H1 (cell line): ENCODE data around the gene AIF1. TPM values are rescaled to one million over a fixed set of nuclear protein-coding genes. Genes with fewer than 3 reads are reported as not detected.

Experiments used
- BCL11A ChIP-seq, 2 experiments: IDR thresholded peaks; one replicate each; pipeline ENCODE4 v1.6.1; 2011; ENCODE audit warnings: low read depth in 2 of 2, low read length in 2 of 2, mild to moderate bottlenecking in 2 of 2
- CREB1 ChIP-seq: IDR thresholded peaks from 2 replicates; pipeline ENCODE4 v1.6.1; 2012; ENCODE audit warnings: inconsistent platforms
- EP300 ChIP-seq, 2 experiments: IDR thresholded peaks; 1 replicate in 1 of 2; 2 replicates in 1 of 2; pipeline ENCODE4 v1.6.1; 2011 to 2012; ENCODE audit warnings: low read depth in 2 of 2, low read length in 2 of 2, mild to moderate bottlenecking in 2 of 2, borderline replicate concordance in 1 of 2, inconsistent platforms in 1 of 2, moderate library complexity in 1 of 2
- HDAC2 ChIP-seq, 2 experiments: fragments of 300-600 bp in 1 of 2; sonication (generic) in 1 of 2; IDR thresholded peaks; 2 replicates each; pipeline ENCODE4 v1.6.1; 2011 to 2012; ENCODE audit warnings: low read depth in 2 of 2, low read length in 2 of 2, mild to moderate bottlenecking in 2 of 2, moderate library complexity in 2 of 2, borderline replicate concordance in 1 of 2, inconsistent platforms in 1 of 2
- HDAC6 ChIP-seq: IDR thresholded peaks from one replicate; pipeline ENCODE4 v1.7.1; 2012; ENCODE audit warnings: low read depth, mild to moderate bottlenecking, inconsistent platforms, low read length, moderate library complexity
- JUN ChIP-seq: IDR thresholded peaks from 2 replicates; pipeline ENCODE4 v1.6.1; 2011; ENCODE audit warnings: low read depth, mild to moderate bottlenecking, improper control_type of control experiment, low read length
- MAFK ChIP-seq: IDR thresholded peaks from 2 replicates; pipeline ENCODE4 v1.6.1; 2012; ENCODE audit warnings: low read depth, mild to moderate bottlenecking, improper control_type of control experiment, low read length
- POLR2A ChIP-seq, 2 experiments: IDR thresholded peaks; 1 replicate in 1 of 2; 2 replicates in 1 of 2; pipeline ENCODE4 v1.6.1; 2011; ENCODE audit warnings: low read depth in 2 of 2, low read length in 2 of 2, mild to moderate bottlenecking in 2 of 2; ENCODE audit errors: control extremely low read depth in 1 of 2
- RAD21 ChIP-seq, 2 experiments: IDR thresholded peaks in 1 of 2; conservative IDR thresholded peaks in 1 of 2; 2 replicates each; pipeline ENCODE4 v1.6.1; 2011; ENCODE audit warnings: low read depth in 2 of 2, low read length in 2 of 2, improper control_type of control experiment in 1 of 2, inconsistent platforms in 1 of 2, mild to moderate bottlenecking in 1 of 2, moderate library complexity in 1 of 2
- RFX5 ChIP-seq: IDR thresholded peaks from 2 replicates; pipeline ENCODE4 v1.6.1; 2011; ENCODE audit warnings: low read depth, low read length, improper control_type of control experiment, borderline replicate concordance
- RNF2 ChIP-seq: fragments of 200-900, 300-1000 bp; sonication (generic); IDR thresholded peaks from 2 replicates; pipeline ENCODE4 v1.7.1; 2016; ENCODE audit warnings: borderline replicate concordance, low read depth, mild to moderate bottlenecking, antibody characterized with exemption, low read length; ENCODE audit not compliant: poor library complexity, severe bottlenecking; ENCODE audit errors: missing control alignments
- TAF1 ChIP-seq: IDR thresholded peaks from 2 replicates; pipeline ENCODE4 v1.6.1; 2011; ENCODE audit warnings: mild to moderate bottlenecking, low read depth, low read length
- TAF7 ChIP-seq: optimal IDR thresholded peaks from 2 replicates; pipeline ENCODE3; 2011; ENCODE audit warnings: low read depth, mild to moderate bottlenecking, inconsistent platforms, low read length, moderate library complexity, borderline replicate concordance
- TBP ChIP-seq: IDR thresholded peaks from 2 replicates; pipeline ENCODE4 v1.6.1; 2011; ENCODE audit warnings: low read depth, low read length, improper control_type of control experiment
- TCF12 ChIP-seq: IDR thresholded peaks from 2 replicates; pipeline ENCODE4 v1.6.1; 2011; ENCODE audit warnings: low read depth, mild to moderate bottlenecking, low read length
- polyA plus RNA-seq, 7 experiments: library from polyadenylated mRNA; depleted of rRNA in 3 of 7; stranded (reverse) in 5 of 7; unstranded in 2 of 7; fragments of >200 nt in 5 of 7; fragments of 200-250 nt in 2 of 7; gene quantifications; 1 replicate in 5 of 7; 2 replicates in 1 of 7; 4 replicates in 1 of 7; pipeline versions ENCODE4 v1.2.1 to v1.2.3, GENCODE V29; 2011 to 2013; ENCODE audit warnings: missing spikeins in 2 of 7, mixed read lengths in 2 of 7
- total RNA-seq: library from RNA; stranded (reverse); fragmentation: NEBNext Ultra II Directional; extraction: Animal tissue kit (Norgen Biotek cat#: 25700); gene quantifications from 2 replicates; pipeline ENCODE4 v1.2.1, GENCODE V29; 2021
- TF ChIP-seq, protein P1 (sequence below), 3 experiments: IDR thresholded peaks; 1 replicate in 2 of 3; 2 replicates in 1 of 3; pipeline versions ENCODE4 v1.5.1 to v1.6.1; 2011; ENCODE audit warnings: low read length in 3 of 3, mild to moderate bottlenecking in 3 of 3, inconsistent platforms in 2 of 3, low read depth in 1 of 3, moderate library complexity in 1 of 3; ENCODE audit not compliant: insufficient read depth in 1 of 3; ENCODE audit errors: control extremely low read depth in 1 of 3
- TF ChIP-seq, protein P2 (sequence below): IDR thresholded peaks from 2 replicates; pipeline ENCODE4 v1.6.1; 2012; ENCODE audit warnings: inconsistent platforms
- TF ChIP-seq, protein P3 (sequence below): IDR thresholded peaks from 2 replicates; pipeline ENCODE4 v1.6.1; 2011; ENCODE audit warnings: low read length, improper control_type of control experiment

AIF1 gene
- total and polyA plus RNA-seq, 2 of the 8 experiments (the other 6 are each of a cell fraction or from before 2014, with no cell fraction given), result 6.3 to 9.8 TPM

DNA sequence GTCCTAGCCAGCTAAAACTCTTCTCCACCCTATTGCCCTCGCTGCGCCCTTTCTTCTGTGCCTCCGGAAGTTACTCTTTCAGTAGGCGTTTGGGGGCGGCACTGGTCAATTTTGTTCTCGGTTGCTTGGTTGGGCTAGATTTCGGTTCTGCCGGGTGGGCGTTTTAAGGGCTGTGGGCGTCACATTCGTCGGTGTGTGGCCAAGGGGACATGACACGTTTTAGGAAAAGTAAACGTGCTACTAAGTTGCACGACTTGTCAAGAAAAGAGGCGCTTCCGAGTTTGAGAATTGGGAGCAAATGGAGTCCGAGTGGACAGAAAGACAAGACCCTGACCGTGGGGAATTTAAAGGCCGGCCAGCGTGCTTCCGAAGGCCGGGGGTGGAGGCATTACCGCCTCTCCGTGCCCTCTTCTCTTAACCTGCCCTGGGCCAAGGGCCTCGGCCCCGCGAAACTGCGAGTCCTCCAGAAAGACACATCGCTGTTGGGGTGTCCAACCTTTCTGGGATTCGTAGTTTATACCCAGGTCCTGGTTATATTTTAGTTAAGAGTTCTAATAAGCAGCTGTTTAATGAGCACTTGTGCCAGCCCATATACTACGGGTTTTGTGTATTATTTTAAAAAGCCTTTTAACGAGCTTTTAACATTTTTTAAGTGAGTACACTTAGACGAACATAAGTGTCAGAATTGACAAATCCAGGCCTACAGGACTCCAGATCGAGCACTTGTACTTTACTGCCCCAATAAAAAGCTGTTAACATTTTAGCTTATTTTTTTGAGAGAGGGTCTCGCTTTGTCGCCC, 38.1 kb downstream of the AIF1 start (continued):
- TF ChIP-seq, protein P1, sequence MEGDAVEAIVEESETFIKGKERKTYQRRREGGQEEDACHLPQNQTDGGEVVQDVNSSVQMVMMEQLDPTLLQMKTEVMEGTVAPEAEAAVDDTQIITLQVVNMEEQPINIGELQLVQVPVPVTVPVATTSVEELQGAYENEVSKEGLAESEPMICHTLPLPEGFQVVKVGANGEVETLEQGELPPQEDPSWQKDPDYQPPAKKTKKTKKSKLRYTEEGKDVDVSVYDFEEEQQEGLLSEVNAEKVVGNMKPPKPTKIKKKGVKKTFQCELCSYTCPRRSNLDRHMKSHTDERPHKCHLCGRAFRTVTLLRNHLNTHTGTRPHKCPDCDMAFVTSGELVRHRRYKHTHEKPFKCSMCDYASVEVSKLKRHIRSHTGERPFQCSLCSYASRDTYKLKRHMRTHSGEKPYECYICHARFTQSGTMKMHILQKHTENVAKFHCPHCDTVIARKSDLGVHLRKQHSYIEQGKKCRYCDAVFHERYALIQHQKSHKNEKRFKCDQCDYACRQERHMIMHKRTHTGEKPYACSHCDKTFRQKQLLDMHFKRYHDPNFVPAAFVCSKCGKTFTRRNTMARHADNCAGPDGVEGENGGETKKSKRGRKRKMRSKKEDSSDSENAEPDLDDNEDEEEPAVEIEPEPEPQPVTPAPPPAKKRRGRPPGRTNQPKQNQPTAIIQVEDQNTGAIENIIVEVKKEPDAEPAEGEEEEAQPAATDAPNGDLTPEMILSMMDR (IDR thresholded peaks at IDR 0.05; ENCODE audit: control extremely low read depth in 1 of 3, insufficient read depth in 1 of 3, low read depth in 1 of 3, low read length in 3 of 3), result peak in 1 of 3 experiments; percentile 18; a peak in 1 of 4 replicates
- TF ChIP-seq JUN, result no peak
- no peak for TF ChIP-seq TCF12
- no peak for TF ChIP-seq HDAC6
- TF ChIP-seq, protein P2, sequence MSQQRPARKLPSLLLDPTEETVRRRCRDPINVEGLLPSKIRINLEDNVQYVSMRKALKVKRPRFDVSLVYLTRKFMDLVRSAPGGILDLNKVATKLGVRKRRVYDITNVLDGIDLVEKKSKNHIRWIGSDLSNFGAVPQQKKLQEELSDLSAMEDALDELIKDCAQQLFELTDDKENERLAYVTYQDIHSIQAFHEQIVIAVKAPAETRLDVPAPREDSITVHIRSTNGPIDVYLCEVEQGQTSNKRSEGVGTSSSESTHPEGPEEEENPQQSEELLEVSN, result no peak
- TF ChIP-seq CREB1, result no peak
- 0 out of 4 replicates have a peak, but pooled peaks of 1 of the 2 experiments have one; percentile 38 for TF ChIP-seq HDAC2 (IDR thresholded peaks at IDR 0.05; ENCODE audit: borderline replicate concordance in 1 of 2, low read depth in 2 of 2, low read length in 2 of 2)
- no peak for TF ChIP-seq EP300 (IDR thresholded peaks at IDR 0.05; ENCODE audit: borderline replicate concordance in 1 of 2, low read depth in 2 of 2, low read length in 2 of 2)
- TF ChIP-seq RFX5, result no peak
- TF ChIP-seq TAF7, result peak; percentile 88
- no peak for TF ChIP-seq BCL11A (IDR thresholded peaks at IDR 0.05; ENCODE audit: low read depth in 2 of 2, low read length in 2 of 2)
- no peak for TF ChIP-seq MAFK
- TF ChIP-seq RAD21 (IDR thresholded peaks at IDR 0.05 in 1 of 2, conservative IDR thresholded peaks at IDR 0.05 in 1 of 2; ENCODE audit: low read depth in 2 of 2, low read length in 2 of 2), result peak in 1 of 2 experiments; percentile 21; a peak in 2 of 4 replicates
- 0 out of 2 replicates have a peak, but pooled peaks have one; percentile 63 for TF ChIP-seq TBP
- TF ChIP-seq, protein P3, sequence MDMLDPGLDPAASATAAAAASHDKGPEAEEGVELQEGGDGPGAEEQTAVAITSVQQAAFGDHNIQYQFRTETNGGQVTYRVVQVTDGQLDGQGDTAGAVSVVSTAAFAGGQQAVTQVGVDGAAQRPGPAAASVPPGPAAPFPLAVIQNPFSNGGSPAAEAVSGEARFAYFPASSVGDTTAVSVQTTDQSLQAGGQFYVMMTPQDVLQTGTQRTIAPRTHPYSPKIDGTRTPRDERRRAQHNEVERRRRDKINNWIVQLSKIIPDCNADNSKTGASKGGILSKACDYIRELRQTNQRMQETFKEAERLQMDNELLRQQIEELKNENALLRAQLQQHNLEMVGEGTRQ, result no peak
- TF ChIP-seq TAF1, result peak; percentile 79
- no peak for TF ChIP-seq RNF2
- TF ChIP-seq POLR2A (IDR thresholded peaks at IDR 0.05; ENCODE audit: control extremely low read depth in 1 of 2, low read depth in 2 of 2, low read length in 2 of 2), result peak in 1 of 2 experiments; percentile 79; a peak in 2 of 3 replicates
